Lower leg skin (tissue), 3 donors: ENCODE data around the gene MEIOSIN.

ENCODE experiments used
- CTCF ChIP-seq, 3 donors: fragments of 450-650 bp; IDR thresholded peaks; one replicate each; pipeline ENCODE4 v1.5.1; 2016; ENCODE audit warnings: antibody characterized with exemption in 3 of 3, mild to moderate bottlenecking in 3 of 3, moderate library complexity in 2 of 3
- POLR2A ChIP-seq, 2 donors: fragments of 450-650 bp; IDR thresholded peaks; one replicate each; pipeline ENCODE4 v1.6.1; 2016 to 2017; ENCODE audit warnings: antibody characterized with exemption in 2 of 2, mild to moderate bottlenecking in 1 of 2, moderate library complexity in 1 of 2

GRCh38 chr19:45712699-45713067 lies 20.6 kb upstream of the MEIOSIN start:
- TF ChIP-seq CTCF (IDR thresholded peaks at IDR 0.05), result no peak
- no peak for TF ChIP-seq POLR2A (IDR thresholded peaks at IDR 0.05)
